Cardiac muscle cell (in vitro differentiated cells and primary cell): ENCODE data around the gene ERLIN1. TPM values are rescaled to one million over a fixed set of nuclear protein-coding genes. Genes with fewer than 3 reads are reported as not detected.

Experiments
- DNase-seq, 2 donors: peaks; one replicate each; pipeline versions ENCODE4 v3.0.0 to v3.0.0-alpha.2; 2010 to 2017; ENCODE audit warnings: low read depth in 1 of 2, low spot score in 1 of 2
- H3K27ac ChIP-seq: fragments of 200-600 bp; sonication (generic); 2 replicates; pipeline ENCODE4 v1.5.1; 2016
- H3K27me3 ChIP-seq: fragments of 200-600 bp; sonication (generic); 2 replicates; pipeline ENCODE4 v1.6.0; 2016; ENCODE audit warnings: control low read depth
- H3K36me3 ChIP-seq: fragments of 200-600 bp; sonication (generic); 2 replicates; pipeline ENCODE4 v1.5.1; 2016; ENCODE audit warnings: control low read depth
- H3K4me1 ChIP-seq: fragments of 200-600 bp; sonication (generic); 2 replicates; pipeline ENCODE4 v1.8.1; 2017; ENCODE audit warnings: low read depth, mild to moderate bottlenecking, mixed run types
- H3K4me3 ChIP-seq: fragments of 200-600 bp; sonication (generic); 2 replicates; pipeline ENCODE4 v1.5.1; 2016; ENCODE audit warnings: mild to moderate bottlenecking
- H3K9me3 ChIP-seq: fragments of 200-600 bp; sonication (generic); 2 replicates; pipeline ENCODE4 v1.5.1; 2017; ENCODE audit warnings: low read depth, mild to moderate bottlenecking, control low read depth
- polyA plus RNA-seq: library from polyadenylated mRNA; unstranded; fragments of >200 nt; fragmentation: Nextera tagmentation; extraction: Ambion mirVana; gene quantifications from 2 replicates; pipeline ENCODE4 v1.2.1, GENCODE V29; 2016
- total RNA-seq: library from RNA; depleted of rRNA; stranded (reverse); fragments of >200 nt; gene quantifications from 2 replicates; pipeline ENCODE4 v1.2.3, GENCODE V29; 2016
- TF ChIP-seq, protein P1 (sequence below): IDR thresholded peaks from 2 replicates; pipeline ENCODE4 v1.5.1; 2012; ENCODE audit warnings: low read depth, mild to moderate bottlenecking, low read length

The ERLIN1 gene
- total and polyA plus RNA-seq, 2 experiments from 2014 or later = 12.9 to 15.4 TPM

DNA sequence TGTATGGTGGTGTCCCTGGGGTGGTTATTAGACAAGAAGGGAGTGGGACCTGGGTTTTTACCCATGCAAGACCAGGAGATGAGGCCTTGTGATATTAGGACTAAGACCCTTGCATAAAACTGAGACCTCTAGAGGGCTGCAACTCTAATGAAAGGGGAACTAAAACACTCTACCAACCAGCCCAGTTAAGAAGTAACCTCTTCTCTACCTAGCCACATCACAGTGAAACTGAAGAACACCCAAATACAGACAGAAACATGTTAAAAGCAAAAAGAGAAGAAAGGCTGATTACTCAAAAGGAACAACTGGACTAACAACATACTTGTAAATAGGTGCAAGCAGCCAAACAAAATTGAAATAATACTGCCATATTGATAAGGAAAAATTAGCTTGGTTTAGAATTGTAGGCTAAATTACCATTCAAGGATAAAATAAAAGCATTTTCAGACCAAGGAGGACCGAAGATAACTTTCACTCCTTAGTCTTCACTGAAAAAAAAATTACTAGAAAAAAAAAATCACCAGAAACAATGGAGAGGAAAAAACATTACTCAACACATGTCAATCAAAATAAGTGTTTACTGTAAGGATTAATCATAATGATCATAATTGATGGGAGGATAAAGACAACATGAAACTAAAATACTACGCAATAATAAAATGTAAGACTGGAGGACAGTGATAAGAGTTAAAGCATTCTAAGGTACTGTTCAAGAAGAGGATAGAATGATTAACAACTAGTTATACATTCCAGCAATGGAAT lies 27.6 kb downstream of the ERLIN1 start:
- Histone ChIP-seq H3K27me3 (no peaks in the 10 kb centered on the region), H3K27ac (no peak overlapping the region), H3K4me1 (no peaks in the 10 kb centered on the region), H3K9me3 (no peaks in the 10 kb centered on the region), H3K36me3 (peaks cover 11% of the 10 kb centered on the region), H3K4me3 (no peak overlapping the region)
- no peak for DNase-seq
- TF ChIP-seq, protein P1, sequence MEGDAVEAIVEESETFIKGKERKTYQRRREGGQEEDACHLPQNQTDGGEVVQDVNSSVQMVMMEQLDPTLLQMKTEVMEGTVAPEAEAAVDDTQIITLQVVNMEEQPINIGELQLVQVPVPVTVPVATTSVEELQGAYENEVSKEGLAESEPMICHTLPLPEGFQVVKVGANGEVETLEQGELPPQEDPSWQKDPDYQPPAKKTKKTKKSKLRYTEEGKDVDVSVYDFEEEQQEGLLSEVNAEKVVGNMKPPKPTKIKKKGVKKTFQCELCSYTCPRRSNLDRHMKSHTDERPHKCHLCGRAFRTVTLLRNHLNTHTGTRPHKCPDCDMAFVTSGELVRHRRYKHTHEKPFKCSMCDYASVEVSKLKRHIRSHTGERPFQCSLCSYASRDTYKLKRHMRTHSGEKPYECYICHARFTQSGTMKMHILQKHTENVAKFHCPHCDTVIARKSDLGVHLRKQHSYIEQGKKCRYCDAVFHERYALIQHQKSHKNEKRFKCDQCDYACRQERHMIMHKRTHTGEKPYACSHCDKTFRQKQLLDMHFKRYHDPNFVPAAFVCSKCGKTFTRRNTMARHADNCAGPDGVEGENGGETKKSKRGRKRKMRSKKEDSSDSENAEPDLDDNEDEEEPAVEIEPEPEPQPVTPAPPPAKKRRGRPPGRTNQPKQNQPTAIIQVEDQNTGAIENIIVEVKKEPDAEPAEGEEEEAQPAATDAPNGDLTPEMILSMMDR = no peak

DNA sequence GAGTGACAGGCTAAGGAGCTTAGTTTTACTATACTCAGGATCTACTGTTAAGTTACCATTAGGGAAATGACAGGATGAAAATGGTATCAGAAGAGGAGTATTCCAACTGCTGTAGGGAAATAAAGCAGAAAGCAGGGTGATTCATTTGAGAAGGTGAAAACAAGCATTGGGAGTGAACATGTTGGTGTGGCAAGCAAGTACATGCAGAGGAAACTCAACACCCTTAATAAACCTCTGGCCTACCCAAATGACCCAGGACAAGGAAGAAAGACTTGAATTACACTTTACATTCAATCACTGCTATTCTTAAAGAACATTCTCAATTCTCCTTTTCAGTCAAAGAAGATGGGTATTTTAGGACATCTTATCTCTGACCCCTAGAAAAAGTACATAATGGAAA lies 28.7 kb downstream of the ERLIN1 start:
- no peak overlapping the region for H3K4me3 ChIP-seq
- no peak for DNase-seq
- H3K27ac ChIP-seq = no peak overlapping the region
- TF ChIP-seq, protein P1 = no peak
- H3K27me3 ChIP-seq = no peaks in the 10 kb centered on the region
- H3K4me1 ChIP-seq = no peaks in the 10 kb centered on the region
- peaks cover 11% of the 10 kb centered on the region for H3K36me3 ChIP-seq
- H3K9me3 ChIP-seq = no peaks in the 10 kb centered on the region

GRCh38 chr10:100155936-100156335 lies 29.9 kb downstream of the ERLIN1 start:
- no peaks in the 10 kb centered on the region for H3K9me3 ChIP-seq
- no peaks in the 10 kb centered on the region for H3K4me1 ChIP-seq
- H3K4me3 ChIP-seq = no peak overlapping the region
- no peaks in the 10 kb centered on the region for H3K27me3 ChIP-seq
- no peak overlapping the region for H3K27ac ChIP-seq
- no peak for DNase-seq
- TF ChIP-seq, protein P1 = no peak
- H3K36me3 ChIP-seq = peaks cover 18% of the 10 kb centered on the region

DNA sequence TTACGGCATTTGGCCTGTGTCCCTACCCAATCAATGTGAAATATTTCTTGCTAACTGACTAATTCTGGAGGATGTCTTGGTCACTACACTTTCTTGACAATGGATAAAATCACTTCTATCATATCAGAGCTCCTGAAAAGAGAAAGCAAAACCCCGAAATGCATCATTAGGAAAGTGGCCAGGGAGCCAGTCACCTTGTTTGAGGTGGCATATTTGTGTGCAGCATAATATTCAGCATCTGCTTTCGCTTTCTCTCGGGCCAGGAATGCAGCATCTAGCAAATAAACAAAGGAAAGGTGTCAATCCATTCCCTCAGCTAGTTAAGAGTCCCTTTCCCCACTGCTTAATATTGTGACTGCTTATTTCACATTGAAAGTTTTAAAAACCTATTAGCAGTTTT lies 31.2 kb downstream of the ERLIN1 start:
- Histone ChIP-seq H3K36me3 (peaks cover 23% of the 10 kb centered on the region), H3K4me3 (no peak overlapping the region), H3K27me3 (no peaks in the 10 kb centered on the region), H3K4me1 (no peaks in the 10 kb centered on the region), H3K9me3 (no peaks in the 10 kb centered on the region), H3K27ac (no peak overlapping the region)
- DNase-seq = no peak
- TF ChIP-seq, protein P1 = no peak

DNA sequence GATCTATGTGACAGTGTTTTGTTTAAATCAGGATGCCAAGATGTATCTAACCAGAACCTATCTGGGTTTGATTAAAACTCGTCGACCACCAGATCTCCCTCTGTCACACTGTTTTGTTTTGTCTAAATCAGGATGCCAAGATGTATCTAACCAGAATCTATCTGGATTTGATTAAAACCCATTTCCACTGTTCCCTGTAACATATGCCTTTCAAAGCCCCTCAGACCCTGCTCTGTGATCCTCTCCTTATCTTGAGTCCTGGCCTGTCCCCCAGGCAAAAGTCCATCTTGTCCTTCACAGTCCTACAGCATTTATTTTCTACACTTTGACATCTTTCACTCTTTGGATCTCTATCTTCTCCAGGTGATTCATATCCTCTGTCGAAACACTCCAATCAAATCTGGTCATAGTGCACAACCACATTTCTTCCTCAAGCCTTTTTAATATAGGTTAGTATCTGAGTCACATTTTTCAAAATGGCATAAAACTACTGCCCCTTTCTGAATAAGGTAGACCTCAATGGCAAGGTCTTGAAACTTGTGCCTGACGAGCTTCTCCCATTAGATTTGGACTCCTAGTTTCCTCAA lies 32.5 kb downstream of the ERLIN1 start:
- no peak overlapping the region for H3K4me3 ChIP-seq
- no peaks in the 10 kb centered on the region for H3K27me3 ChIP-seq
- H3K4me1 ChIP-seq = no peaks in the 10 kb centered on the region
- no peak overlapping the region for H3K27ac ChIP-seq
- H3K9me3 ChIP-seq = no peaks in the 10 kb centered on the region
- DNase-seq = no peak
- TF ChIP-seq, protein P1 = no peak
- peaks cover 23% of the 10 kb centered on the region for H3K36me3 ChIP-seq
